Nucleus accumbens (tissue), 56 donors: ENCODE results near the gene ACTL7A.
"Not testable (repeated sequence)": the region's sequence is repeated elsewhere in the genome, so short reads cannot be mapped to it uniquely, and the experiment has no call there.

Experiments
- DNase-seq, 56 donors: peaks; one replicate each; lab custom pipeline; 2025; lab: John Stamatoyannopoulos, UW

ACTL7A gene

DNA sequence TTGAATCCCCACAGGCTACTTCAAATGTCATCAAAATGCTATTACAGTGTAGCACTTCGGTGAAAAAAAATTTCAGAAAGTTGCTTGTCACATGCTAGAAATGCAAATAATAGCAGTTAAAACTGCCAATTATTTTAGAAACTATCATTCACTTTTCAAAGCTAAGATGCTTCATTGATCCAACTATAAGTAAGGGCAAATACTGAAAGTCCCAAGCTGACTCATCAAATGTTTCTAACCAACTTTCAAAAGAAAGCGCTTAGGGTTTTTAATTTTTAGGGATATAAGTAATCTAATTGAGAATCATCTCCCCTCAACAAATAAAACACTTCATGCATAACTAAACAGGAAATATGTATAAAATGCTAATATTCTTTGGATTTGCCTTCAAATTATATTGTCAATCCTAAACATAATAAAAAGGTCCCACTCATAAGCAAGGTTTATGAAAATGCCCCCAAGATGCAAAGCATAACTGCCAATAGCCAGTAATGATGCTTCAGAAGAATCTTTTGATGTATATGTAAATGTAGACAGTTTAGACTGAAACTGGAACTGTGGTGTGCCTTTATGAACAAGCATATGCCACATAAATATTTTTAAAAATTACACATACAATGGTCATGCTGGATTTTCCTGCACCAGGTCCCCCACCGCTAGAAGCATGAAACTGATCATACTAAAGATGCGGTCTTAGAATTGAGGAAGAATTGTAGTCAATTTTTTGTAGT is 12.2 kb downstream of the ACTL7A start:
- DNase-seq: no peak

GRCh38 chr9:108876425-108876824 is 14.4 kb downstream of the ACTL7A start:
- no peak for DNase-seq

DNA sequence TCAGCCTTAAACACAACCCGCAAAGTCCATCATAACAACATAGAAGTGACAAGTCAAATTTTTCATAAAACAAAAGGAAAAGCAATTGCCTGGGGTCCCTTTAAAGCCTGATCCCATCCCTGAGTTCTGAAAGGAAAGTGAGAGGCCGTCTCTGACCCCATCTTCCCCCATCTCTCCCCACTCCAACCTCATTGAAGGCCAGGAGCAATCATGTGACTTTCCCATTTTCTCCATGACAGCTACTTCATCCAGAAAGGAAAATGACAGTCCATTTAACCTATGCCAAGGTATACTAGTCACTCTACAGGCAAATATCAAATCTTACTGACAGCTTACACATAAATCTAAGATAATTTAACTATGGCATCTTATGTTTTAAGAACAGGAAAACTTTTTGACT is 15.5 kb downstream of the ACTL7A start:
- no peak for DNase-seq

GRCh38 chr9:108880738-108881316 is 18.8 kb downstream of the ACTL7A start:
- DNase-seq: no peak

DNA sequence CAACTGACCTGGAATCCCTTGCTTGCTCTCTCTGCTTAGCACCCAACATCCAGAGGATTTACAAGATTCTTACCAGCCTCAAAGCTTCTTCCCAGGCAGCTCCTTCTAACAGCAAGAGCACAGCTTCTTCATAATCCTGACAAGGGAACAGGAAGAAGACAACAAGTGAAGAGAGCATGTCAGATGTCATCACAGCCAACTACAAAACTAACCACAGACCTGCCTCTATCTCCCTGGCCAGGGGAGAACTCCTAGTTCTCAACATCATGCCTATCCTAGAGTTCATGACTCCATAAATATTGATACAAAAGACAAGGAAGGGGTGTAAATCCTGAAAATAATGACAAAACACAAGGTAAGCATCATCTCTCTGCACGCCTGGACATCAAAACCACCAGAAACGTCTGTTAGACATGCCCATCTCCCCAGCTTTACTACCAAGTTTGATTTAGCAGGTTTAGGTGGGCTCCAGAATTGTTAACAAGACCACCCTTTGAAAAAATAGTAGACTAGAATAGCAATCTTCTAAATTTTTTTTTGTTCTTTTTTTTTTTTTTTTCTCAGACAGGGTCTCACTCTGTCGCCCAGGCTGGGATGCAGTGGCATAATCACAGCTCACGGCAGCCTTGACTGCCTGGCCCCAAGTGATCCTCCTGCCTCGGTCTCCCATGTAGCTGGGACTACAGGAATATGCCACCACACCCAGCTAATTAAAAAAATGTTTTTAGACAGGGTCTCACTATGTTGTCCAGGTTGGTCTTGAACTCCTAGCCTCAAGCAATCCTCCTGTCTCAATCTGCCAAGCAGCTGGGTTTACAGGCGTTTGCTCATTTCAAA is 20.2 kb downstream of the ACTL7A start:
- DNase-seq: no peak

DNA sequence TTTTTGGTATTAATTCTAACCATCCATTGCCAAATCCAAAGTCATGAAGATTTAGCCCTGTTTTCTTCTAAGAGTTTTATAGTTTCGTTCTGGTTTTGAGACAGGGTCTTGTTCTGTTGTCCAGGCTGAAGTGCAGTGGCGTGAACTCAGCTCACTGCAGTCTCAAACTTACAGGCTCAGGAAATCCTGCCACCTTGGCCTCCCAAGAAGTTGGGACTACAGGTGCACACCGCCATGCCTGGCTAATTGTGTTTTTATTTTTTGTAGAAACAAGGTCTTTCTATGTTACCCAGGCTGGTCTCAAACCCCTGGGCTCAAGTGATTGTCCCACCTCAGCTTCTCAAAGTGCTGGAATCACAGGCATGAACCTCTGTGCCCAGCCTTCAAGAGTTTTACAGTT is 21.0 kb downstream of the ACTL7A start:
- no peak for DNase-seq

- no peak for DNase-seq
Measured at GRCh38 chr9:108884701-108885100, 22.6 kb downstream of the ACTL7A start.

GRCh38 chr9:108885643-108886348 is 23.7 kb downstream of the ACTL7A start:
- DNase-seq: peak in 1 of 56 donors; percentile 9

GRCh38 chr9:108886594-108887271 is 24.7 kb downstream of the ACTL7A start:
- not testable (repeated sequence) for DNase-seq

- no peak for DNase-seq
Measured at GRCh38 chr9:108889649-108890067, 27.6 kb downstream of the ACTL7A start.

- no peak for DNase-seq
Measured at GRCh38 chr9:108894225-108894997, 32.3 kb downstream of the ACTL7A start.

- no peak for DNase-seq
Measured at GRCh38 chr9:108897324-108898096, 35.4 kb downstream of the ACTL7A start.

- not testable (repeated sequence) for DNase-seq
Measured at GRCh38 chr9:108899023-108899695, 37.1 kb downstream of the ACTL7A start.

GRCh38 chr9:108900176-108900575 is 38.1 kb downstream of the ACTL7A start:
- no peak for DNase-seq

- DNase-seq: no peak
Measured at GRCh38 chr9:108903420-108904103, 41.5 kb downstream of the ACTL7A start.

DNA sequence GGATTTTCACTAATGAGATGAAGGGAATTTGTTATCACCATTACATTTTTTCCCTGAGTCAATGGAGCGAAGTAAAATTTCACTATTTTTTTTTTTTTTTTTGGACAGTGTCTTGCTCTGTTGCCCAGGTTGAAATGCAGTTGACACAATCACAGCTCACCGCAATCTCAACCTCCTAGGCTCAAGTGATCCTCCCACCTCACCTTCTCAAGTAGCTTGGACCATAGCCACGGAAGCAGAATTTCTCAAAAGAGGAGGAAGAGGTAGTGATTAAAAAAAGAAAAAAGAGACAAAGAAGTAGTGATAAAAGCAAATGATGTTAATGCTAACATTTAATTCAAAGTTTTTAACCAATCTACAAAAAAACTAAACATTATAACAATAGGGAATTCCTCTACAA is 42.1 kb downstream of the ACTL7A start:
- DNase-seq: no peak

GRCh38 chr9:108905494-108905893 is 43.4 kb downstream of the ACTL7A start:
- DNase-seq: no peak

DNA sequence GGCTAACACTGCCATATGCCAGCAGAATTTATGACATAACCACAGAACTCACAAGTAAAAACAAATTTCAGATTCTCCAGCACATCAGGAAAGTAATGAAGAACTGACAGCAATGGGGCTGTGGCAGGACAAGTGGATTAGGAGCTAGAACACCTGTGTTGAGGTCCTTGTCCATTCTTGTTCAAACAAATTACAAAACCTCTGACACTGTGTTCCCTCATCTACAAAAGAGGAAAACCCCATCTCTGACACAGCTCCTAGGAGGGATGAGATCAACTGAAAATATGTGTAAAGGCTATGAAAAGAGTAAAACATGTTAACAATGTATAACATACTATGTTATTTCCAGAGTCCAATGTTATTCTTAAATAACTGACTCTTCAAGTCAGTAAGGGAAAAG is 48.3 kb downstream of the ACTL7A start:
- no peak for DNase-seq
